DOHH2 (cell line): ENCODE data around the gene TNFRSF25.

Experiments used
- H3F3A ChIP-seq: fragments of 200-600 bp; sonication (generic), shearing (Covaris generic); 2 replicates; pipeline ENCODE4 v1.6.0; 2016; ENCODE audit warnings: antibody characterized with exemption, mild to moderate bottlenecking; ENCODE audit not compliant: control insufficient read depth, insufficient read depth
- H3K27ac ChIP-seq: fragments of 200-600 bp; sonication (generic); 2 replicates; pipeline ENCODE4 v1.5.1; 2014; ENCODE audit warnings: low read depth, mild to moderate bottlenecking, low read length, moderate library complexity
- H3K27me3 ChIP-seq: fragments of 200-600 bp; sonication (generic); 2 replicates; pipeline ENCODE4 v1.6.1; 2014; ENCODE audit warnings: mild to moderate bottlenecking, low read length, mixed read lengths; ENCODE audit not compliant: control insufficient read depth
- H3K36me3 ChIP-seq: fragments of 200-600 bp; sonication (generic); 2 replicates; pipeline ENCODE4 v1.6.1; 2014; ENCODE audit warnings: mild to moderate bottlenecking, low read length, moderate library complexity, mixed read lengths; ENCODE audit not compliant: control insufficient read depth
- H3K4me1 ChIP-seq: fragments of 200-600 bp; sonication (generic); 2 replicates; pipeline ENCODE4 v1.6.1; 2014; ENCODE audit warnings: mild to moderate bottlenecking, low read length, mixed read lengths; ENCODE audit not compliant: control insufficient read depth
- H3K4me2 ChIP-seq: fragments of 200-600 bp; sonication (generic); 2 replicates; pipeline ENCODE4 v1.6.0; 2014; ENCODE audit warnings: mild to moderate bottlenecking, low read length, moderate library complexity
- H3K4me3 ChIP-seq: fragments of 200-600 bp; sonication (generic); 2 replicates; pipeline ENCODE4 v1.5.1; 2014; ENCODE audit warnings: mild to moderate bottlenecking, low read length, mixed read lengths
- H3K79me2 ChIP-seq: fragments of 200-600 bp; sonication (generic); 2 replicates; pipeline ENCODE4 v1.6.1; 2014; ENCODE audit warnings: mild to moderate bottlenecking, low read length, mixed read lengths; ENCODE audit not compliant: control insufficient read depth
- H3K9me2 ChIP-seq: fragments of 200-600 bp; sonication (generic); replicated peaks from 2 replicates; pipeline ENCODE4 v1.6.1; 2014; ENCODE audit warnings: mild to moderate bottlenecking, low read length, mixed read lengths; ENCODE audit not compliant: control insufficient read depth
- H3K9me3 ChIP-seq: fragments of 200-600 bp; sonication (generic); 2 replicates; pipeline ENCODE4 v1.6.1; 2014; ENCODE audit warnings: antibody characterized with exemption, low read length, mixed read lengths; ENCODE audit not compliant: control insufficient read depth, insufficient read depth
- H4K20me1 ChIP-seq: fragments of 200-600 bp; sonication (generic); 2 replicates; pipeline ENCODE4 v1.6.0; 2014; ENCODE audit warnings: low read depth, mild to moderate bottlenecking, antibody characterized with exemption, low read length, moderate library complexity; ENCODE audit not compliant: control insufficient read depth, insufficient read depth
- EZH2phosphoT487 ChIP-seq: fragments of 200-600 bp; sonication (generic); IDR thresholded peaks from 2 replicates; pipeline ENCODE4 v1.6.1; 2017; ENCODE audit warnings: borderline replicate concordance, mild to moderate bottlenecking, antibody characterized with exemption, low read length, moderate library complexity, mixed read lengths
- TF ChIP-seq, protein P1 (sequence below): fragments of 200-600 bp; sonication (generic); IDR thresholded peaks from one replicate; pipeline ENCODE4 v1.5.1; 2014; ENCODE audit warnings: antibody characterized with exemption, mild to moderate bottlenecking, low read depth, low read length; ENCODE audit not compliant: poor library complexity, severe bottlenecking

The TNFRSF25 gene

DNA sequence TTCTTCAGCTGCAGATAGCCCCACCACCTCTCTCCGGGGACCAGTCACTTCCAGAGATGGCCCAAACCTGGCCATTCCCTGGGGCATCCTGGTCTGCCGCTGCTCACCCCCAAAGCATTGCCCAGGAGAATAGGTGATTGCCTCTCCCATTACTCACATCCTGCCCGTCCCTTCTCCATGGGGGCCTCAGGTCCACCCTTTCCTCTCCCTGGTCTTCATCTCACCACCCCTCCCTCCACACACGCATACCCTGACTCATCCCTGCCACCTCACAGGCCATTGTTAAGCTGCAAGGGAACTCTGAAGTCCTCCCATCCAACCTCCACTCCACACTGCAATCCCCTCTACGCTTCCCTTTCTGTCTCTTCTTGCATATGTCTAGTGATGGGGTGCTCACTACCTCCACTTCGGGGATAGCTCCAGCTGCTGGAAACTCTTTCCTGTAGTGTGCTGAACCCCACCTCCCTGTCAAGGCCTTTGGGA, 25.5 kb upstream of the TNFRSF25 start, which contains the start of gene PLEKHG5:
PLEKHG5 (minus strand) TSS at position 188 of the 483 bp plus-strand sequence. CDS start 14,096 bp downstream, outside the sequence.
- Histone ChIP-seq H3K4me2 (peak within 1 kb of the TSS; percentile 91), H3K4me1 (peaks cover 10% of the 10 kb centered on the region), H4K20me1 (no peaks in the 10 kb centered on the region)

GRCh38 chr1:6491081-6491449, 25.1 kb upstream of the TNFRSF25 start:
- no peaks in the 10 kb centered on the region for H3K9me2 ChIP-seq
- H3K27ac ChIP-seq, result peak overlapping the region; percentile 45
- no peaks in the 10 kb centered on the region for H4K20me1 ChIP-seq
- H3F3A ChIP-seq, result peaks cover 10% of the 10 kb centered on the region
- H3K36me3 ChIP-seq, result no peaks in the 10 kb centered on the region
- no peaks in the 10 kb centered on the region for H3K9me3 ChIP-seq
- H3K4me3 ChIP-seq, result peak overlapping the region; percentile 85
- H3K4me1 ChIP-seq, result peaks cover 10% of the 10 kb centered on the region
- peak overlapping the region; percentile 91 for H3K4me2 ChIP-seq
- H3K27me3 ChIP-seq, result peaks cover 10% of the 10 kb centered on the region
- TF ChIP-seq, protein P1, sequence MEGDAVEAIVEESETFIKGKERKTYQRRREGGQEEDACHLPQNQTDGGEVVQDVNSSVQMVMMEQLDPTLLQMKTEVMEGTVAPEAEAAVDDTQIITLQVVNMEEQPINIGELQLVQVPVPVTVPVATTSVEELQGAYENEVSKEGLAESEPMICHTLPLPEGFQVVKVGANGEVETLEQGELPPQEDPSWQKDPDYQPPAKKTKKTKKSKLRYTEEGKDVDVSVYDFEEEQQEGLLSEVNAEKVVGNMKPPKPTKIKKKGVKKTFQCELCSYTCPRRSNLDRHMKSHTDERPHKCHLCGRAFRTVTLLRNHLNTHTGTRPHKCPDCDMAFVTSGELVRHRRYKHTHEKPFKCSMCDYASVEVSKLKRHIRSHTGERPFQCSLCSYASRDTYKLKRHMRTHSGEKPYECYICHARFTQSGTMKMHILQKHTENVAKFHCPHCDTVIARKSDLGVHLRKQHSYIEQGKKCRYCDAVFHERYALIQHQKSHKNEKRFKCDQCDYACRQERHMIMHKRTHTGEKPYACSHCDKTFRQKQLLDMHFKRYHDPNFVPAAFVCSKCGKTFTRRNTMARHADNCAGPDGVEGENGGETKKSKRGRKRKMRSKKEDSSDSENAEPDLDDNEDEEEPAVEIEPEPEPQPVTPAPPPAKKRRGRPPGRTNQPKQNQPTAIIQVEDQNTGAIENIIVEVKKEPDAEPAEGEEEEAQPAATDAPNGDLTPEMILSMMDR, result no peak
- no peak for TF ChIP-seq EZH2phosphoT487
- H3K79me2 ChIP-seq, result no peaks in the 10 kb centered on the region

More for the DNA sequence above, 25.5 kb upstream of the TNFRSF25 start, which contains the start of gene PLEKHG5:
- peak within 1 kb of the TSS; percentile 85 for H3K4me3 ChIP-seq
- no peaks in the 10 kb centered on the region for H3K36me3 ChIP-seq
- no peaks in the 10 kb centered on the region for H3K9me2 ChIP-seq
- peaks cover 11% of the 10 kb centered on the region for H3K27me3 ChIP-seq
- no peaks in the 10 kb centered on the region for H3K9me3 ChIP-seq
- no peak for TF ChIP-seq EZH2phosphoT487
- TF ChIP-seq, protein P1, result no peak
- H3K79me2 ChIP-seq, result no peaks in the 10 kb centered on the region
- H3F3A ChIP-seq, result peaks cover 10% of the 10 kb centered on the region
- H3K27ac ChIP-seq, result peak within 1 kb of the TSS; percentile 45

GRCh38 chr1:6490181-6491080, 24.5 kb upstream of the TNFRSF25 start:
- H4K20me1 ChIP-seq, result no peaks in the 10 kb centered on the region
- no peaks in the 10 kb centered on the region for H3K9me3 ChIP-seq
- peaks cover 10% of the 10 kb centered on the region for H3K4me1 ChIP-seq
- H3K9me2 ChIP-seq, result no peaks in the 10 kb centered on the region
- H3F3A ChIP-seq, result peaks cover 10% of the 10 kb centered on the region
- no peaks in the 10 kb centered on the region for H3K36me3 ChIP-seq
- peaks cover 10% of the 10 kb centered on the region for H3K27me3 ChIP-seq
- peak overlapping the region; percentile 45 for H3K27ac ChIP-seq
- no peaks in the 10 kb centered on the region for H3K79me2 ChIP-seq
- no peak for TF ChIP-seq EZH2phosphoT487
- TF ChIP-seq, protein P1, result peak; percentile 60
- peak overlapping the region; percentile 85 for H3K4me3 ChIP-seq
- H3K4me2 ChIP-seq, result peak overlapping the region; percentile 91
